GM19193 (cell line): Measurements from ENCODE around the gene DOCK1.

Experiments used
- POLR2A ChIP-seq: IDR thresholded peaks from 4 replicates; pipeline ENCODE4 v1.6.1; 2011; ENCODE audit not compliant: insufficient read depth, insufficient read length; ENCODE audit errors: extremely low read depth

DOCK1 gene

GRCh38 chr10:127405221-127405620, 500.0 kb downstream of the DOCK1 start:
- TF ChIP-seq POLR2A = no peak

GRCh38 chr10:127406018-127406550, 500.9 kb downstream of the DOCK1 start:
- no peak for TF ChIP-seq POLR2A

GRCh38 chr10:127407551-127407950, 502.3 kb downstream of the DOCK1 start:
- TF ChIP-seq POLR2A = no peak

- TF ChIP-seq POLR2A = no peak
These were observed 503.0 kb downstream of the DOCK1 start for GRCh38 chr10:127408112-127408710.

GRCh38 chr10:127408733-127409132, 503.5 kb downstream of the DOCK1 start:
- no peak for TF ChIP-seq POLR2A

GRCh38 chr10:127410030-127410429, 504.8 kb downstream of the DOCK1 start:
- no peak for TF ChIP-seq POLR2A

GRCh38 chr10:127411062-127411461, 505.8 kb downstream of the DOCK1 start:
- no peak for TF ChIP-seq POLR2A

GRCh38 chr10:127413326-127413725, 508.1 kb downstream of the DOCK1 start:
- TF ChIP-seq POLR2A = no peak

- TF ChIP-seq POLR2A = no peak
These were observed 508.8 kb downstream of the DOCK1 start for GRCh38 chr10:127414024-127414423.

GRCh38 chr10:127415116-127415515, 509.9 kb downstream of the DOCK1 start:
- no peak for TF ChIP-seq POLR2A

GRCh38 chr10:127415901-127416581, 510.8 kb downstream of the DOCK1 start:
- no peak for TF ChIP-seq POLR2A

- TF ChIP-seq POLR2A = no peak
These were observed 511.8 kb downstream of the DOCK1 start for GRCh38 chr10:127417031-127417430.

GRCh38 chr10:127417686-127418401, 512.6 kb downstream of the DOCK1 start:
- no peak for TF ChIP-seq POLR2A

- TF ChIP-seq POLR2A = no peak
These were observed 513.4 kb downstream of the DOCK1 start for GRCh38 chr10:127418536-127419168.

GRCh38 chr10:127420138-127420684, 515.0 kb downstream of the DOCK1 start:
- no peak for TF ChIP-seq POLR2A
